ENCODE results near the gene ELK4.

The ELK4 gene

DNA sequence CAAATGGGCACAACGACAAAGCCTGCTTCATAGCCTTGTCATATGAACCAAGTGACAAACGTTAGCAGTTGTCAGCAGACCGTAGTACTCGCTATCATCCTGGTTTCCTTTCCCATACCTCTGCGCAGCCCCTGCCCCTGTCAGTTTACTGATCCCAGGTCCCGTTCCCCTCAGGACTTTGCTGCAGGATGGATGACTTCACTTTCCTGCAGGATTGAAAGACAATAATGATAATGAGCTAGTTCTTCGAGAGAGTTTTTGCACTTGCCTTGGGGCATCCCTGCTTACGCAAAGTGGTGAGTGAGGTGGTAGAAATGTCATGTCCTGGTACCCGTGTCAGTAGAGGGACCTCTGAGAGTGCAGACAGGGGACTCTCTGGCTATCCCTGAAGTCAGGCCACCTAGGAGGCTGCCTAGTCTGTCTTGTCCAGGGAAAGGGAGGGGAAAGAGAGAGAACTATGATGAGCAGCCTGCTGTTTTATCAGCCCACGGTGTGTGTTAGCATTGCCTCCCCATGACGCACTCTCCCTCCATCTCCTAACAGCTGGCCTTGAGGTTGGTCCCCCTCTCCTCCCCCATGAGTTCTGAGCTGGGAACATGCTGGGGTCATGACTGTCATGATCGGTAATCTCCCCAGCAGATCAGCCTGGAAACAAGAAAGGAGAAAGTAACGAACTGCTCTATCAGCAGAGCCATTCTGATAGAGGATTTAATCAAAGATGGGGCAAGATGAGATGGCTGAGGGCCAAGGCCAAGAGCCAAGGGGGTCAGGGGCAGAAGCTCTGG, 53.7 kb downstream of the ELK4 start:
- H3K36me3 ChIP-seq (ENCODE audit: control insufficient read depth in 2 of 2, insufficient read depth in 2 of 2, low read length in 2 of 2): no peaks in the 10 kb centered on the region
- H3K9ac ChIP-seq (ENCODE audit: low read depth in 1 of 2, low read length in 2 of 2): no peak overlapping the region
- peaks cover 25 to 40% of the 10 kb centered on the region in 2 donors for H3K4me1 ChIP-seq (ENCODE audit: control insufficient read depth in 2 of 2, insufficient read depth in 2 of 2, low read length in 2 of 2)
- H3K9me3 ChIP-seq (ENCODE audit: control insufficient read depth in 2 of 2, low read length in 2 of 2): no peaks in the 10 kb centered on the region
- H3K27me3 ChIP-seq (ENCODE audit: control insufficient read depth in 2 of 2, insufficient read depth in 2 of 2, low read length in 2 of 2): peaks cover 0 to 4% of the 10 kb centered on the region in 2 donors
- H3K27ac ChIP-seq (ENCODE audit: low read depth in 2 of 2, low read length in 2 of 2): no peak overlapping the region
- H3K4me3 ChIP-seq (ENCODE audit: low read length in 2 of 2): no peak overlapping the region

DNA sequence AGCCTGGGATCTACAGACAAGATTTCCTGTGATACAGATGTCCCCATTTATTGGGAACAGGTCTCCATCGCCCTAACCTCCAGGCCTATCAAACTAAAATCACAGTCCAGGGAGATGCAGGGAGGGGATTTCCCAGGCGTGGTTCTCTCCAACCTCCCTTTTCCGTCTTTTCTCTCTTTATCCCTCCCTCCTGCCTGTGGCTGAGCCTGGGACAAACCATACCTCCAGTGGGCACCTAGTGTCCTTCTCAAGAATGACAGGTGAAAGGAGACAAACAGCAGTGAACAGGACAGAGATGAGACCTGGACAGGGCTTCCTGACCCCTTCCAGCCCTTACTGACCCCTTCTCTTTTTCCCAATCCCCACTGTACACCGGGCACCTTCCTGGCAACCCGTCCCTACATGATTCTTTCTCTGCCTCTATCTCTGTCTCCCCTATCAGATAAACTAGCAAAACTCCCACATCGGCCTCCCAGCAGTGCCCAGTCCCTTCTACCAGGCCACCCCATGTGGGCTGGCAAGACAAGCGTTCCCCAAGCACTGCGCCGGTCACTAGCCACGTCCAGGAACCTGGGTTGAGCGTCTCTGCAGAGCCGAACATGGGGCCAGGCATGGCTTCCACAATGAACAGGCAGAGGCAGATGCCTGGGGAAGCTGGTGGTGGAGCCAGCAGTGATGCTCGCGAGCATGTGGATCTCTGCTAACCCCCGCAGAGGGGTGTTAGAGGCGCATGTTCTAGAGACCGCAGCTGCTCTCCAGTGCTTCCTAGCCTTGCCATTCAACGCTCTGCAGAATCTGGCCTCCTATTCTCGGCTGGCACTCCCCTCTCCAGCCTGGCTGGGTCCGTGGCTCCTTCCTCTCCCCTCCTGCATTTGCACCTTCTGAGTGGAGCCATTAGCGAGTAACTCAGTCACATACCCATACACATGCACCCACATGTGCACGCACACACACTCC, 54.7 kb downstream of the ELK4 start:
- no peak overlapping the region for H3K4me3 ChIP-seq (ENCODE audit: low read length in 2 of 2)
- H3K9me3 ChIP-seq (ENCODE audit: control insufficient read depth in 2 of 2, low read length in 2 of 2): no peaks in the 10 kb centered on the region
- peaks cover 15 to 30% of the 10 kb centered on the region in 2 donors for H3K4me1 ChIP-seq (ENCODE audit: control insufficient read depth in 2 of 2, insufficient read depth in 2 of 2, low read length in 2 of 2)
- H3K27ac ChIP-seq (ENCODE audit: low read depth in 2 of 2, low read length in 2 of 2): no peak overlapping the region
- H3K36me3 ChIP-seq (ENCODE audit: control insufficient read depth in 2 of 2, insufficient read depth in 2 of 2, low read length in 2 of 2): no peaks in the 10 kb centered on the region
- H3K9ac ChIP-seq (ENCODE audit: low read depth in 1 of 2, low read length in 2 of 2): no peak overlapping the region
- peaks cover 0 to 6% of the 10 kb centered on the region in 2 donors for H3K27me3 ChIP-seq (ENCODE audit: control insufficient read depth in 2 of 2, insufficient read depth in 2 of 2, low read length in 2 of 2)

DNA sequence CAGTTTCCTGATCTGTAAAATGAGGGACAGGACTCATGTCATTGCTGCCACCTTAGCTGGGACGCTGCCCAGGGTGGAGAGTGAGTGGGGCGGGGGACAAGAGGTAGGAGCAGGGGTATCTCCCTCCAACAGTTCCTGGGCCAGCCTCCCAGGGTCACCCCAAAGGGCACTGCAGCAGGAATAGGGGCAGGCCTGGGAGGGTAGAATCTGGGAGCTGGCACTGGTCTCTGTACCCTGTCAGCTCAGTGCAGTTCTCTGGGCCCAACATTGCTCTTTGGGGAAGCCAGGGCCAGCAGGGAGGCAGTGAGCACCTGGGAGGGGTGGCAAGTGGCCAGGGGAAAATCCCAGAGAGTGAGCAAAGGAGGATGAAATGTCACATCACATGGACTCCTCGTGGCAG, 55.8 kb downstream of the ELK4 start:
- Histone ChIP-seq H3K27ac (ENCODE audit: low read depth in 2 of 2, low read length in 2 of 2) (no peak overlapping the region), H3K4me3 (ENCODE audit: low read length in 2 of 2) (no peak overlapping the region)

DNA sequence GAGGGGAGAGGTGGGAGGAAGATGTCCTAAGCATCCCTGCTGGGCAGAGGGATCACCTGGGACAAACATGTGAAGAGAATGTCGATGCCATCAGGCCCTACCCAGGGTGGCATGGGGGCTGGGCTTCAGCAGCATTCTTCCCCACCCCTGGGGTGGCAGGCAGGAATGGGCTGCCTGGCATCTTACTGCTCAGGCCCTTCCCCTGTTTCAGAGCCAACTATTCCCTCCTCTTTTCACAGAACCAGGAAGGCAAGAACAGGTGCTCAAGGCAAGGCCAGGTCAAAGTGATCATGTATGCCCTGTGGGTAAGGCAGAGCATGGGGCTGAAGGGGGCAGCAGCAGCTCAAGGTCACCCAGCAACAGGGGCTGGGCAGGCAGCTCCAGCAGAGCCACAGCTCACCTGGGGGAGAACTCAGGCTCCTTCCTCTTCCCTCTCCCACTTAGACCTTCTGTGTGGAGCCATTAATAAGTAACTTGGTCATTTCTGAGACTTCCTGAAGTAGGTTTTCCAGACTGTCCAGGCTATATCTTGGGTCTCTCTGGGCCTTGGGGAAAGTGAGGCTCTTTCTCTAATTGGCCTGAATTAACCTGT, 56.4 kb downstream of the ELK4 start:
- Histone ChIP-seq H3K27me3 (ENCODE audit: control insufficient read depth in 2 of 2, insufficient read depth in 2 of 2, low read length in 2 of 2) (peaks cover 0 to 4% of the 10 kb centered on the region in 2 donors), H3K4me3 (ENCODE audit: low read length in 2 of 2) (no peak overlapping the region), H3K36me3 (ENCODE audit: control insufficient read depth in 2 of 2, insufficient read depth in 2 of 2, low read length in 2 of 2) (no peaks in the 10 kb centered on the region), H3K9me3 (ENCODE audit: control insufficient read depth in 2 of 2, low read length in 2 of 2) (no peaks in the 10 kb centered on the region), H3K27ac (ENCODE audit: low read depth in 2 of 2, low read length in 2 of 2) (peak overlapping the region in 1 of 2 donors; percentile 2), H3K9ac (ENCODE audit: low read depth in 1 of 2, low read length in 2 of 2) (peak overlapping the region in 1 of 2 donors; percentile 45), H3K4me1 (ENCODE audit: control insufficient read depth in 2 of 2, insufficient read depth in 2 of 2, low read length in 2 of 2) (peaks cover 11 to 24% of the 10 kb centered on the region in 2 donors)

More for the DNA sequence above, 55.8 kb downstream of the ELK4 start:
- H3K36me3 ChIP-seq (ENCODE audit: control insufficient read depth in 2 of 2, insufficient read depth in 2 of 2, low read length in 2 of 2): no peaks in the 10 kb centered on the region
- no peaks in the 10 kb centered on the region for H3K9me3 ChIP-seq (ENCODE audit: control insufficient read depth in 2 of 2, low read length in 2 of 2)
- peaks cover 0 to 4% of the 10 kb centered on the region in 2 donors for H3K27me3 ChIP-seq (ENCODE audit: control insufficient read depth in 2 of 2, insufficient read depth in 2 of 2, low read length in 2 of 2)
- H3K4me1 ChIP-seq (ENCODE audit: control insufficient read depth in 2 of 2, insufficient read depth in 2 of 2, low read length in 2 of 2): peaks cover 11 to 24% of the 10 kb centered on the region in 2 donors
- H3K9ac ChIP-seq (ENCODE audit: low read depth in 1 of 2, low read length in 2 of 2): no peak overlapping the region

DNA sequence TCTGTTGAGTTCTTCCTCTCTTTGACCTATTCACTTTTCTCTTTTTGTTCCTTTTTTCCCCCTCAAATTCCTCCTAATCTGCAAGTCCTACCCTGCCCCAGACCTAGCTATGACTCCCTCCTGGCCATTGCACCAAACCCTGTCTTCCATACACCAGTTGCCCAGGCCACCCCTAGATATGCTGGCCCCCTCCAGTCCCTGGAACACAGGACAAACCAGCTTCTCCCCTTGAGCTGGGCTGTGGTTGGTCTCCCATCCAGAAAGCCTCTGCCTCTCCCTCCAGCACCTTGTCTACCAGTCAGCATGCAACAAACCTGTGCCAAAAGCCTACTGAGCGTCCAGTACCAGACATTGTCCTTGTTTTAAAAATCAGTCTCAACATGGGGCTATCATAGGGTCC, 59.4 kb downstream of the ELK4 start:
- H3K9me3 ChIP-seq (ENCODE audit: control insufficient read depth in 2 of 2, low read length in 2 of 2): no peaks in the 10 kb centered on the region
- peaks cover 2 to 7% of the 10 kb centered on the region in 2 donors for H3K27me3 ChIP-seq (ENCODE audit: control insufficient read depth in 2 of 2, insufficient read depth in 2 of 2, low read length in 2 of 2)
- peaks cover 17 to 35% of the 10 kb centered on the region in 2 donors for H3K4me1 ChIP-seq (ENCODE audit: control insufficient read depth in 2 of 2, insufficient read depth in 2 of 2, low read length in 2 of 2)
- no peak overlapping the region for H3K27ac ChIP-seq (ENCODE audit: low read depth in 2 of 2, low read length in 2 of 2)
- no peak overlapping the region for H3K4me3 ChIP-seq (ENCODE audit: low read length in 2 of 2)
- no peaks in the 10 kb centered on the region for H3K36me3 ChIP-seq (ENCODE audit: control insufficient read depth in 2 of 2, insufficient read depth in 2 of 2, low read length in 2 of 2)
- no peak overlapping the region for H3K9ac ChIP-seq (ENCODE audit: low read depth in 1 of 2, low read length in 2 of 2)

DNA sequence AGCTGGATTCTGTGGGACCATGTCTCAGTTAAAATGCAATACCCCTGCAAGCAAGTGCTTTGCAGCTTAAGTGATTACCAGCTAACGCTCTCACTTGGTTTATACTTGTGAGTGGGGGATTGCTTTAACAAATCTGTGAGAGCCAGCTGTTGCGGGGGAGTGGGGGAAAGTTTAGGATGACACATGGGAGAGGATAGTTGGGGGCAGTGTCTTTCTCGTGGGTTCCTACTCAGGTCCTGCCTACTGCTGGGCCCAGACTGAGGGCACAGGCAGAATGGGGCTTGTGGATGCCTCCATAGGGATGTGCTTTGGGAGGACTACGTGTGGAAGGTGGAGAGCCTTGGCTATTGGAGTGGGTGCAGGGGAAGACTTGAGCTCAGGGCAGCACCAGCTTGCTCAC, 60.1 kb downstream of the ELK4 start:
- Histone ChIP-seq H3K4me1 (ENCODE audit: control insufficient read depth in 2 of 2, insufficient read depth in 2 of 2, low read length in 2 of 2) (peaks cover 17 to 36% of the 10 kb centered on the region in 2 donors), H3K27me3 (ENCODE audit: control insufficient read depth in 2 of 2, insufficient read depth in 2 of 2, low read length in 2 of 2) (peaks cover 2 to 11% of the 10 kb centered on the region in 2 donors), H3K4me3 (ENCODE audit: low read length in 2 of 2) (no peak overlapping the region), H3K27ac (ENCODE audit: low read depth in 2 of 2, low read length in 2 of 2) (no peak overlapping the region), H3K9me3 (ENCODE audit: control insufficient read depth in 2 of 2, low read length in 2 of 2) (no peaks in the 10 kb centered on the region), H3K9ac (ENCODE audit: low read depth in 1 of 2, low read length in 2 of 2) (no peak overlapping the region), H3K36me3 (ENCODE audit: control insufficient read depth in 2 of 2, insufficient read depth in 2 of 2, low read length in 2 of 2) (no peaks in the 10 kb centered on the region)

DNA sequence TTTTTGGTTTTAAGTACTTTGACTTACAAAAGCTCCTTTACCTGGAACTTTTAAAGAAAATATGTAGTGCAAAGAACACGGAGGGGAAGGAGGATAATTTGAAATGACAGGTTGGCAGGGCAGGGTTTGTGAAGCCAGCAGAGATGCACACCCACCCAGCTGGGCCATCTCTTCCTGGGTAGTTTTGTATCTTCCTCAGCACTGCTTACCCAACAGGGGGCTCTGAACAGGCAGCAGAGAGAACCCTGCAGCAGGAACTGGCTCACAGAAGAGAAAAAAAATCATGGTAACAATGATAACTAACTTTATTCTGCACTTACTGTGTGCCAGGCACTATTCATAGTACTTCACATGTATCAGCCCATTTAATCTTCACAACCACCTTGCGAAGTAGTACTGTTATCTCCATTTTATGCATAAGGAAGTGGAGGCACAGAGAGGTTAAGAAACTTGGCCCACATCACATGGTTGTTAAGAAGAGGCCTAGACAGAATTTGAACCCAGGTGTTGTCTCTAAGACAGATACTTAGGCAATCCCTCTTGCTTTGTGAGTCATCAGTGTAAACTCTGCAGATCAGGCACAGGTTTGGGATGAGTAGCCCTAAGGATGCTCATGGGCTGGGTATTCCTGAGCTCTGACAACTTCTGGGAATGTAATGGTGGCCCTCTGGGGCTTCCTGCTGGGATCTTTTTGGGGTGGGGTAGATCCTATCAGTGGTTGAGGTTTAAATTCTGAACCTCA, 60.8 kb downstream of the ELK4 start:
- Histone ChIP-seq H3K9ac (ENCODE audit: low read depth in 1 of 2, low read length in 2 of 2) (no peak overlapping the region), H3K27ac (ENCODE audit: low read depth in 2 of 2, low read length in 2 of 2) (no peak overlapping the region), H3K4me1 (ENCODE audit: control insufficient read depth in 2 of 2, insufficient read depth in 2 of 2, low read length in 2 of 2) (peaks cover 20 to 32% of the 10 kb centered on the region in 2 donors), H3K36me3 (ENCODE audit: control insufficient read depth in 2 of 2, insufficient read depth in 2 of 2, low read length in 2 of 2) (no peaks in the 10 kb centered on the region), H3K9me3 (ENCODE audit: control insufficient read depth in 2 of 2, low read length in 2 of 2) (no peaks in the 10 kb centered on the region), H3K4me3 (ENCODE audit: low read length in 2 of 2) (no peak overlapping the region), H3K27me3 (ENCODE audit: control insufficient read depth in 2 of 2, insufficient read depth in 2 of 2, low read length in 2 of 2) (peaks cover 2 to 11% of the 10 kb centered on the region in 2 donors)

DNA sequence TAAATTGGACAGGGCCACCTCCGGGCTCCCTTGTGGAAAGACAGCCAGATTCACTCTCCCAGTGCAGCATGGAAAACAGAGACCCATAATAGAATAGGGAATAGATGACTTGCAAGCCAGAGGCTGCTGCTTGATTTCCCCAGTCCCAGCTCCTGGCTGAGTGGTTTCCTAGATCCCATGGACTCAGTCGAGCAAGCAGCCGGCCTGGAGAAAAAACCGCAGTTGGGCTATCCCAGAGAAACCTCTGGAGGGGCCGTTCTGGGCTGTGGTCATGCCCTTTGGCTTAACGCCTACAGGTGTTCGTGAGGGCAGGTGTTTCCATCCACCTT, 61.7 kb downstream of the ELK4 start:
- Histone ChIP-seq H3K9me3 (ENCODE audit: control insufficient read depth in 2 of 2, low read length in 2 of 2) (no peaks in the 10 kb centered on the region), H3K27ac (ENCODE audit: low read depth in 2 of 2, low read length in 2 of 2) (no peak overlapping the region), H3K4me3 (ENCODE audit: low read length in 2 of 2) (peak overlapping the region; percentile 57 to 67), H3K9ac (ENCODE audit: low read depth in 1 of 2, low read length in 2 of 2) (peak overlapping the region in 1 of 2 donors; percentile 67), H3K4me1 (ENCODE audit: control insufficient read depth in 2 of 2, insufficient read depth in 2 of 2, low read length in 2 of 2) (peaks cover 17 to 28% of the 10 kb centered on the region in 2 donors), H3K36me3 (ENCODE audit: control insufficient read depth in 2 of 2, insufficient read depth in 2 of 2, low read length in 2 of 2) (no peaks in the 10 kb centered on the region), H3K27me3 (ENCODE audit: control insufficient read depth in 2 of 2, insufficient read depth in 2 of 2, low read length in 2 of 2) (peaks cover 2 to 11% of the 10 kb centered on the region in 2 donors)

DNA sequence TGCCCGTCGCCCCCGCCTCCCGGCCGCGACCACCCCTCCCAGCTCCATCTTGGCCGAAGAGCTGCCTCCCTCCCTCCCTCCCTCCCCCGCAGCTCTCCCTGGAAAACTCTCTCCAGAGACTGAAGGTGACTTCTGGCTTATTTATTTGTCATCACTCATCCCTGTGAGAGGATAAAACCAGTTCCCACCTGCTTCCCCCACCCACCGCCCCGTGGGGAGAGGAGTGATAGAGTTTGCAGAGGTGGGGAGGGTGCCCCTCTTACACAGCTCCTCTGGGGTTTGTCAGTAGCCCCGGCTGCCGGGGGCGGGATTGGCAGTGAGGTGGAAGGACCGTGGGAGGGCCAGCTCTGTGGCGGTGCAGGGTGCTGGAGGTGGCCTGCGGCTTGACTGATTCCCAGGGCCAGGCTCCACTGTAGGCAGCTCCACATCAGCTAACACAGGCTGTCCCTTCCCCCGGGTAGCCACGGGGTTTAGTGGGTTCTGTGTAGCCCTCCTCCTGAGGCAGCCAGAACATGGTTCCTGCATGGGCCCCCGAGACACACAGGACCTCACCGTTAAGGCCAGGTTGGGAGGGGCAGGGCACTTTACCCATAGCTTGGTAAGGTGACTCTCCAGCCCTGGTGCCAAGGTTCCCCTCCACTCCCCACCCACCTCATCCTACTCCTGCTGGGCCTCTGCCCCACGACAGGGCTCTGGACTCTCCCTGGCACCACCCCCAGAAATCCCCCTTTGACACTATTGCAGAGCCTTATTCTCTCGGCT, 62.2 kb downstream of the ELK4 start:
- H3K4me1 ChIP-seq (ENCODE audit: control insufficient read depth in 2 of 2, insufficient read depth in 2 of 2, low read length in 2 of 2): peaks cover 18 to 25% of the 10 kb centered on the region in 2 donors
- no peaks in the 10 kb centered on the region for H3K36me3 ChIP-seq (ENCODE audit: control insufficient read depth in 2 of 2, insufficient read depth in 2 of 2, low read length in 2 of 2)
- H3K9ac ChIP-seq (ENCODE audit: low read depth in 1 of 2, low read length in 2 of 2): peak overlapping the region in 1 of 2 donors; percentile 67
- peaks cover 2 to 11% of the 10 kb centered on the region in 2 donors for H3K27me3 ChIP-seq (ENCODE audit: control insufficient read depth in 2 of 2, insufficient read depth in 2 of 2, low read length in 2 of 2)
- H3K4me3 ChIP-seq (ENCODE audit: low read length in 2 of 2): peak overlapping the region; percentile 57 to 67
- H3K9me3 ChIP-seq (ENCODE audit: control insufficient read depth in 2 of 2, low read length in 2 of 2): no peaks in the 10 kb centered on the region
- H3K27ac ChIP-seq (ENCODE audit: low read depth in 2 of 2, low read length in 2 of 2): no peak overlapping the region
